Prostate gland (tissue), 2 donors: ENCODE data around the gene ANO3.

Experiments used
- CTCF ChIP-seq, 4 experiments: fragments of 200-600 bp in 2 of 4; fragments of 450-650 bp in 2 of 4; sonication (generic) in 2 of 4; IDR thresholded peaks; 1 replicate in 3 of 4; 2 replicates in 1 of 4; pipeline ENCODE4 v1.5.1; 2016 to 2019; ENCODE audit warnings: antibody characterized with exemption in 4 of 4, mild to moderate bottlenecking in 2 of 4, moderate library complexity in 2 of 4
- POLR2A ChIP-seq: fragments of 450-650 bp; IDR thresholded peaks from one replicate; pipeline ENCODE4 v1.6.1; 2016; ENCODE audit warnings: antibody characterized with exemption, mild to moderate bottlenecking
- POLR2AphosphoS5 ChIP-seq: sonication (generic); formaldehyde crosslinking; IDR thresholded peaks from one replicate; pipeline ENCODE4 v1.6.1; 2017; ENCODE audit warnings: antibody characterized with exemption

GRCh38 chr11:26323837-26324236 is 8.1 kb upstream of the ANO3 start:
- TF ChIP-seq CTCF (IDR thresholded peaks at IDR 0.05): no peak
- no peak for TF ChIP-seq POLR2A
- no peak for TF ChIP-seq POLR2AphosphoS5
